Adrenal gland (tissue), 12 donors: ENCODE results near the gene SLC16A10. TPM values are rescaled to one million over a fixed set of nuclear protein-coding genes. Genes with fewer than 3 reads are reported as not detected.

Experiments used
- DNase-seq, 7 donors: peaks; one replicate each; pipeline ENCODE4 v3.0.0-alpha.2; 2019 to 2020
- H3K27ac ChIP-seq, 5 donors: fragments of 200-600 bp; sonication (generic) in 4 of 5; 1 replicate in 3 of 5; 2 replicates in 2 of 5; pipeline versions ENCODE4 v1.5.1 to v1.8.0; 2016 to 2020; ENCODE audit warnings: mild to moderate bottlenecking in 1 of 5
- H3K27me3 ChIP-seq: fragments of 200-600 bp; 2 replicates; pipeline ENCODE4 v1.8.0; 2021
- H3K36me3 ChIP-seq, 2 donors: fragments of 200-600 bp; replicated peaks in 1 of 2; 1 replicate in 1 of 2; 2 replicates in 1 of 2; pipeline versions ENCODE4 v1.5.1 to v1.8.0; 2018 to 2022
- H3K4me1 ChIP-seq, 2 donors: fragments of 200-600 bp; replicated peaks in 1 of 2; 1 replicate in 1 of 2; 2 replicates in 1 of 2; pipeline versions ENCODE4 v1.5.1 to v1.8.0; 2018 to 2021
- H3K4me3 ChIP-seq, 4 donors: fragments of 200-600 bp; sonication (generic) in 3 of 4; one replicate each; pipeline ENCODE4 v1.5.1; 2016 to 2018
- H3K9me3 ChIP-seq, 3 donors: fragments of 200-600 bp; sonication (generic) in 1 of 3; replicated peaks in 1 of 3; 1 replicate in 2 of 3; 2 replicates in 1 of 3; pipeline versions ENCODE4 v1.5.1 to v1.8.0; 2016 to 2021
- POLR2A ChIP-seq, 2 donors: fragments of 450-650 bp; IDR thresholded peaks; one replicate each; pipeline ENCODE4 v1.6.1; 2017; ENCODE audit warnings: antibody characterized with exemption in 2 of 2, mild to moderate bottlenecking in 2 of 2, moderate library complexity in 1 of 2
- WGBS, 4 donors: extraction: QIAGEN DNeasy Blood & Tissue Kit in 2 of 4; methylation state at CpG; one replicate each; pipeline versions ENCODE4 v1.1.5 to v1.1.7; 2013 to 2017; 5-methylcytosine and 5-hydroxymethylcytosine counted together
- intact Hi-C, 2 donors: fragments of 100-400 bp; cut with DNase I; formaldehyde crosslinking; loops; one replicate each; pipeline versions ENCODE4 v1.14.1 to v1.15.0; 2022 to 2023
- polyA plus RNA-seq, 3 donors: library from polyadenylated mRNA; stranded (reverse); fragments of 200-250 nt in 2 of 3; fragments of 350-450 nt in 1 of 3; fragmentation: Illumina TruSeq in 1 of 3; extraction: RNeasy Lipid Tissue Mini Kit (QIAGEN cat#74804) in 1 of 3; gene quantifications; one replicate each; pipeline ENCODE4 v1.2.3, GENCODE V29; 2013 to 2014
- total RNA-seq, 9 donors: library from RNA; depleted of rRNA in 4 of 9; stranded (reverse); fragments of >200 nt in 4 of 9; fragments of 120-200 nt in 1 of 9; fragmentation: NEBNext Ultra II Directional in 1 of 9; extraction: Animal tissue kit (Norgen Biotek cat#: 25700) in 1 of 9; gene quantifications; one replicate each; pipeline versions ENCODE4 v1.1.0 to v1.2.4, GENCODE V29; 2013 to 2023
- TF ChIP-seq, protein P1 (sequence below), 6 experiments: fragments of 450-650 bp in 4 of 6; fragments of 200-600 bp in 2 of 6; sonication (generic) in 1 of 6; IDR thresholded peaks; 1 replicate in 5 of 6; 2 replicates in 1 of 6; pipeline versions ENCODE4 v1.5.1 to v1.8.0; 2016 to 2021; ENCODE audit warnings: antibody characterized with exemption in 6 of 6, mild to moderate bottlenecking in 2 of 6, moderate library complexity in 1 of 6
- donor health status: healthy with polysubstance abuse.
- donor health status: Bipolar disorder and iron deficiency.
- donor health status: DM: yes; HTN: yes; CAD: no.
- donor health status: DM: no; HTN: no; CAD: no.
- donor health status: DM: no; HTN: no; CAD: no.
- donor health status: DM: yes; HTN: yes; CAD: no.

Gene SLC16A10
- total and polyA plus RNA-seq, 12 donors: 4.6 to 97.0 (median 24.9) TPM

DNA sequence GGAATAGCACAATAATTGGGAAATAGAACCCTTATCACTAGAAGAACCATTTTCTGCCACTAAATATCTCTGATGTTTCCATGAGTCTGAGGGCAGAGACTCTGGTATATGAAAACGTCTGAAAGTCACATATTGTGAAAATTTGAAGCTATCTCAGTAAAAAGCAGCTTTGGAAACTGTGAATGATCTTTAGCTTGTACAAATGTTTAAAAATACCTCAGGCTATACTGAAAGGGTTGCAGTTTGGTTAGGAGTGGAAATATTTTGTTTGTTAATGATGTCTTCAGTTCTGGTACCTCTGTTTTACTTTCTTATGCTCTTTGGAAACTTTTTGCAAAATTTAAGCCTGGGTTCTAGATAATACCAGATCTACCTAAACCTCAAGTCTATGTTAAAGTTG, 135.0 kb downstream of the SLC16A10 start:
- H3K9me3 ChIP-seq: no peaks in the 10 kb centered on the region
- DNase-seq: no peak
- no peak for TF ChIP-seq POLR2A (IDR thresholded peaks at IDR 0.05)
- TF ChIP-seq, protein P1, sequence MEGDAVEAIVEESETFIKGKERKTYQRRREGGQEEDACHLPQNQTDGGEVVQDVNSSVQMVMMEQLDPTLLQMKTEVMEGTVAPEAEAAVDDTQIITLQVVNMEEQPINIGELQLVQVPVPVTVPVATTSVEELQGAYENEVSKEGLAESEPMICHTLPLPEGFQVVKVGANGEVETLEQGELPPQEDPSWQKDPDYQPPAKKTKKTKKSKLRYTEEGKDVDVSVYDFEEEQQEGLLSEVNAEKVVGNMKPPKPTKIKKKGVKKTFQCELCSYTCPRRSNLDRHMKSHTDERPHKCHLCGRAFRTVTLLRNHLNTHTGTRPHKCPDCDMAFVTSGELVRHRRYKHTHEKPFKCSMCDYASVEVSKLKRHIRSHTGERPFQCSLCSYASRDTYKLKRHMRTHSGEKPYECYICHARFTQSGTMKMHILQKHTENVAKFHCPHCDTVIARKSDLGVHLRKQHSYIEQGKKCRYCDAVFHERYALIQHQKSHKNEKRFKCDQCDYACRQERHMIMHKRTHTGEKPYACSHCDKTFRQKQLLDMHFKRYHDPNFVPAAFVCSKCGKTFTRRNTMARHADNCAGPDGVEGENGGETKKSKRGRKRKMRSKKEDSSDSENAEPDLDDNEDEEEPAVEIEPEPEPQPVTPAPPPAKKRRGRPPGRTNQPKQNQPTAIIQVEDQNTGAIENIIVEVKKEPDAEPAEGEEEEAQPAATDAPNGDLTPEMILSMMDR (IDR thresholded peaks at IDR 0.05): no peak
- intact Hi-C loops: no loop called here
- H3K4me1 ChIP-seq: no peaks in the 10 kb centered on the region
- H3K4me3 ChIP-seq: no peak overlapping the region
- WGBS, 4 donors: 0 to 26% (median 0%) methylated on average over 1 of the region's 1 CpG
- H3K27me3 ChIP-seq: no peaks in the 10 kb centered on the region
- H3K27ac ChIP-seq: no peak overlapping the region
- H3K36me3 ChIP-seq: no peaks in the 10 kb centered on the region

DNA sequence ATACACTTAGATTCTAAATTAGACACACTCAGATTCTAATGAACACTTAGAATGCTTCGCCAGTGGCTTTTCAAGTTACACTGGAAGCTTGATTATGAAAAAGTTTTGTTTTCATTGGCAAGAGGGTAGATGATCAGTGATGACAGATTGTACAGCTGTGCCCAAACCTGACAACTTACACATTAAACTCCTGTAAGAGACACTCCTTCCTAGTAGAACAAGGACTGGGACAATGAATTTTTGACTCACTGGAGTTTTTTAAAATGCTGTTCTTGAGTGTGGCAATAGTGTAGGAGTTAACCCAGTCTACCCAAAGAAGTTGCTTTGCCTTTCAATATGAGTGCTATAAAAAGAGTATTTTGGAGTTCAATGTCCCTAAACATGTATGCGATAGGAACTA, 140.8 kb downstream of the SLC16A10 start:
- Histone ChIP-seq H3K4me3 (no peak overlapping the region), H3K4me1 (peaks cover 0 to 11% of the 10 kb centered on the region in 2 donors), H3K9me3 (no peaks in the 10 kb centered on the region), H3K36me3 (no peaks in the 10 kb centered on the region), H3K27me3 (no peaks in the 10 kb centered on the region), H3K27ac (no peak overlapping the region)
- DNase-seq: no peak
- intact Hi-C loops: no loop called here
- no peak for TF ChIP-seq POLR2A (IDR thresholded peaks at IDR 0.05)
- TF ChIP-seq, protein P1 (IDR thresholded peaks at IDR 0.05): no peak
- WGBS, 4 donors: 84 to 94% (median 88%) methylated on average over 2 of the region's 2 CpGs

DNA sequence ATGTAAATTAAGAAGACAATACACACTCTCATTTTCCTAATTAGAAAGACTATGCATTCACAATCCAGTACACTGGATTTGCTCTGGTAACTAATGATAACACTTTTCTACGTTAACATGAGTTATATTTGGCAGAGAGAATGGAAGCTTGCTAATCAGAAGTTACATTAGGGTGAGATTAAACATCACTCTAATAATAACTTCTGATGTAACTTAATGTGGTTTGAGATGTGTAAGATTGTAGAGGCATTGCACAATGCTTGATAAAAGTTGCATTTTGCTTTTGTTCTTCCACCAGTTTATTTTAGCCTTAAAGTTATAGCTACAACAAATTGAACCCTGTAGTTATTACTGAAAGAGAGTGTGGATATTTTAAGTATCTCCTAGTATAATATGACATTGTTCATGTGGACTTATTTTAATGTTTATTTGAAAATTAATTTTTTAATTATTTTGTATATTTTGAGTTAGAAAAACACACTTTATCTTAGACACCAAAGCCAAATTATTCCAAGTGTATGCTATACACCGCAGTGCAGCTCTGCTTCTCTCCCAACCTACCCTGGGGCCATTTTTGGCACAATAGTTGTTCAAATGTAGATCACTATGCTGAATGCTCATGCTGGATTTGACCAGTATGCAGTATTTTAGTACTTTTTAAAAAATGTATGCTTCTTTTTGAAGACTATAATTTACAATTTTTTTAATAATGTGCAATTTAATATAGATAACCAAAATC, 143.2 kb downstream of the SLC16A10 start:
- WGBS, 4 donors: 48 to 61% (median 55%) methylated on average over 2 of the region's 2 CpGs
- no peaks in the 10 kb centered on the region for H3K27me3 ChIP-seq

DNA sequence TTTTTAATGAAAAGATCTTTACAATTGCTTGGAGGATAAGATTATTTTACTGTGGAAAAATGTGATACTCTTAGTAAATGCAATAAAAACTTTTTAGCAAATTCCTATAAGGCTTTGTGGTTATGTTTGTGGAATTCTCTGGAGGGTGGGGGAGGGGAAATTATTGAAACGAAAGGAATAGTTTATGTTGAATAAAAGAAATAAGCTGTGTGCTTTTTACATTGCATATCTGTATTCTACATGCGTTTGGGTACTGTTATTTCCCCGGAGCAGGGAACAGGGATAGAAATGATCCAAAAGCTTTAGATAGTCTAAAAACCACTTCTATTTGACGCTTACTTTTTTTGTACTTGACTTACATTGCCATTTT, 143.8 kb downstream of the SLC16A10 start:
- H3K27ac ChIP-seq: no peak overlapping the region
- no peaks in the 10 kb centered on the region for H3K36me3 ChIP-seq
- H3K27me3 ChIP-seq: no peaks in the 10 kb centered on the region
- H3K4me3 ChIP-seq: no peak overlapping the region
- intact Hi-C loops: no loop called here
- H3K9me3 ChIP-seq: no peaks in the 10 kb centered on the region
- WGBS, 4 donors: 83 to 92% (median 91%) methylated on average over 4 of the region's 4 CpGs
- H3K4me1 ChIP-seq: peaks cover 0 to 11% of the 10 kb centered on the region in 2 donors
- no peak for TF ChIP-seq POLR2A (IDR thresholded peaks at IDR 0.05)
- TF ChIP-seq, protein P1 (IDR thresholded peaks at IDR 0.05): no peak
- DNase-seq: no peak

More for the DNA sequence above, 143.2 kb downstream of the SLC16A10 start:
- peaks cover 0 to 11% of the 10 kb centered on the region in 2 donors for H3K4me1 ChIP-seq
- DNase-seq: no peak
- no peaks in the 10 kb centered on the region for H3K36me3 ChIP-seq
- TF ChIP-seq, protein P1 (IDR thresholded peaks at IDR 0.05): no peak
- TF ChIP-seq POLR2A (IDR thresholded peaks at IDR 0.05): no peak
- intact Hi-C loops: no loop called here
- H3K9me3 ChIP-seq: no peaks in the 10 kb centered on the region
- peak overlapping the region in 1 of 5 donors; percentile 27 for H3K27ac ChIP-seq
- H3K4me3 ChIP-seq: no peak overlapping the region
